GOT3 (cell line): ENCODE results near the gene CHST2.

ENCODE experiments used
- DNase-seq: peaks from one replicate; lab custom pipeline; 2025; ENCODE audit warnings: mixed read lengths; lab: John Stamatoyannopoulos, UW

The CHST2 gene

DNA sequence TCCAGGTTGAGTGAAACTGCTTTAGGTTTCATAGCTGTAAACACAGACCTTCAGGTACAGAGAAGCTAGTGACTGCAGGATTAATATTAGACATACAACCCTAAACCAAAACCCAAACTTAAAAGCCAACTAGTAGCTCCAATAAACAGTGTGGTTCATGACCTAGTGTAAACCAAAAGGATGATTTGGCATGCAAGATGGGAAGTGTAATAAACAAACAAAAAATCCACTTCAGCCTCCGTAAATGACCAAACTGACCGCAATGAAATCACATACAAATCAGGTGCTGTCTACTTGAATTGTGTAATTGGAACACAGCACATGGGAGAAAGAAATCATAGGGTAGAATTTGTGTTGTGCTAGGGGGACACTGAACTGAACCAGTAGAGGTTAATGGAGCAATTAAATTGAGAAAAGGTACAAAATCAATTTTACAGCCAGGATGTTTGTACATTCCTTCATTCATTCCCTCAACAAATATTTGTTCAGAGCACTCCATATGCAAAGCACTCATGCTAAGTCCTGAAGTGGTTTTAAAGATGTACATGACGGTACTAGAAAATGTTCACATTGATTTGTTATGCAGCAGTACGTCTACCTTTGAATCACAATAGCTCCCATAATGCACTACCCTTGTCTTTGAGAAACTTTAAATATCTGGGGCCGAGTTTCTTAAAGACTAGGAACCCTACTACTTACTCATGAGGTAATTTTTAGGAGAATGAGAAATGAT, 21.4 kb upstream of the CHST2 start:
- DNase-seq: no peak

DNA sequence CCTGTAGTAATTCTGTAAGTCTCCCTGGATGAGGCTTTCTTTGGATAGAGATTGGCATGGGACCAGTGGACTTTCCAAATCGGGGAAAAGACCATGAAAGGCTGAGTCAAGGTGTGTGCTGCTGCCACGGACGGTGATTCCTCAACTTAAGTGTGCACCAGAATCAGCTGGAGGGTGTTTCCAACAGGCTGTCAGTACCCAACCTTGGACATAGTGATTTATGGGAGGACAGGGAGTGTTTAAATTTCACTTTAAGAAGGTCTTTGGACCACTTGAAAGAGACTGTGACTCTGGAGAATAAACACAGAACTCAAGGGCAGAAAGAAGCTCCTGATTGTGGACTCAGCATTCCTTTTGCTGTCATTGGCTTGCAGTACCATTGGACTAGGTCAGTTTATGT, 20.4 kb upstream of the CHST2 start:
- no peak for DNase-seq

GRCh38 chr3:143099690-143100089, 19.9 kb upstream of the CHST2 start:
- DNase-seq: no peak

DNA sequence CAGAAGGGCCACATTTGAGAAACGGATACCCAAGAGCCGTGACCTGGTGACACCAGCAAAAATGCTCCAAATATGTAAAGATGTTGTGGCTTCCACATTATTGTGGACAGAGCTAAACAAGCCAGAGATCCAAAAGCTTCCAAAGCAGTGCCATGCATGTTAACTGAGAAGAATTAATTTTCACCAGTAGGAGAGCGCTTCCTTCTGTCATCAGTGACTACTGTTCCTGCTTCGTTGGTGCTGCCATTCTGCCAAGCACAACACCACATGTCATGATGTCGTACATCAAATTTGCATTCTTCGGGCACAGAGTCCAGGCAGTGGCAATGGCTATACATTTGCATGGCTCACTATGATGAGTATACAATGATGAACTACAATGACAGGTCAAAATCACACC, 19.1 kb upstream of the CHST2 start:
- no peak for DNase-seq

DNA sequence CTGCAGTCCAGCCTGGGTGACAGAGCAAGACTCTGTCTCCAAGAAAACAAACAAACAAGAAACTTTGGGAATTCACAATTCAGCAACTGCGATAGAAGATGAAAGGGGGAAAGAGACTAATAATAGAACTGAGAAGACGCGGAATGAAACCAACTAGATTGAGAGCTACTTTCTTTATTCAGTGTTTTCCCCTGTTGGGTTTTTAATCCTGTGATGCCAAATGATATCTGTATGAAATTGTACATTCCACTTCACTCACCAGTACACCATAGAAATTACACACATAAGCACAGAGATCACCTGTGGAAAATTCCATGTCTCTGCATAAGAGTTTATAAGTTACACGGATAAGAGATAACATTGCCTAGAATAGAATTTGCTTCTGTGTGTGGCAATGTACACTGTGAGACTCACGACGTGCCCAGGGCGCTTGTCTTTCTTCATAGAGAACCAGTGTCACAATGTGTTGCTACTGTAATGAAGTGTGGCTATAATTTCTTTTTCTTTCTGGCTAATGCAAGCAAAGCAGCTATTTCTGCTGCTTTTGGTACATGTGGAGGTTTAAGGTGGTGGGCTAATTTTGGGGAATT, 17.7 kb upstream of the CHST2 start:
- no peak for DNase-seq

- DNase-seq: no peak
These were observed 15.9 kb upstream of the CHST2 start for GRCh38 chr3:143103652-143104051.

DNA sequence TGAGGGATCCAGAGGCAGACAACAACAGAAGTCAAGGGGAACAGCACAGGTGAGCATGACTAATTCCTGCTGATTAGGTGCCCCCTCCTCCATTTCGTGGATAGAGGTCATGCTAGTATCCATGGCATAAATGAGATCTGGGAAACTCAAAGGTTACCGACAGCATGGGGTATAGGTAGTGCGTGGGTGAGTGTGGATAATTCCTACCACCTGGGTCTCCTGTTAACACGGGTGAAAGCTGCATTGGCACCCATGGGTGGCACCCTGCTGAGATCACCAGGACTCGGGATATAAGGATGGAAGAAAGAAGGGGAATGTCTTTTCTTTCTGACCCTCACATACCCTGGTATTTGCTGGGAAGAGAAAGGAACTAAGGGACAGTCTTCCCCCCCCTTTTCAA, 14.4 kb upstream of the CHST2 start:
- no peak for DNase-seq

DNA sequence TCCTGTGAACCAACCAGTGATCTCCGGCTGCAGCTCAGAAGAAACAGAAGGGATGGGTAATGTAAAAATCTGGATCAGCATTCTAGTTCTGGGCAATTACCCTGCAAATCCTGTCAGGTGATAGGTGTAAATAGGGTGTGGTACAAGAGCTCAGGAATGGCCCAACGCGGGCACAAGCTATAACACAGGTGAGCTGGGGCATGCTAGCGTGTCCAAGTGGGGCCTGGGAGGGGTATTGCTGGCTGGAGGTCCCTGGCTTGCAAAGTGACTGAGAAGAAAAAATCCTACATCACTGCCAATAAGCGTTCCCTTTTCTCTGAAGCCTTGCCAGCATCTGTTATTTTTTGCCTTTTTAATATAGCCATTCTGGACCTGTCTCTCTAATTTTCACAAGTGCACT, 9.7 kb upstream of the CHST2 start:
- no peak for DNase-seq

DNA sequence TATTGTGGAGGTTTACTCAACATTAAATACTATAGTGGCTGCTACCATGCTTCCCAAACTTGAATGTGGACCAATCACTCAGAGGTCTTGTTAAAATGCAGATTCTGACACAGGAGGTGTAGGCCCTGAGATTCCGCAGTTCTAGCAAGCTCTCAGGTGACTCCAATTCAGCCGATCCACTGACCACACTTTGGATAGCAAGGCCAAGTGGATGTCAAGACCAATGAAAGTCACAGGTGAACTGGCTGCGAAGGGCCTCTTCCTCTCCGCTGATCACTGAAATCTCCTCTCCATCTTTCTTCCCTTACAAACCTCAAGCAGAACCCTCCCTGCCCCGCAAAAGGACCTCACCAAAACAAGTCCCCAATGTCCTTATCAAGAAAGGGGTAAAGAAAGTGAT, 9.2 kb upstream of the CHST2 start:
- DNase-seq: no peak

GRCh38 chr3:143118630-143119008, 952 bp upstream of the CHST2 start:
- no peak for DNase-seq

DNA sequence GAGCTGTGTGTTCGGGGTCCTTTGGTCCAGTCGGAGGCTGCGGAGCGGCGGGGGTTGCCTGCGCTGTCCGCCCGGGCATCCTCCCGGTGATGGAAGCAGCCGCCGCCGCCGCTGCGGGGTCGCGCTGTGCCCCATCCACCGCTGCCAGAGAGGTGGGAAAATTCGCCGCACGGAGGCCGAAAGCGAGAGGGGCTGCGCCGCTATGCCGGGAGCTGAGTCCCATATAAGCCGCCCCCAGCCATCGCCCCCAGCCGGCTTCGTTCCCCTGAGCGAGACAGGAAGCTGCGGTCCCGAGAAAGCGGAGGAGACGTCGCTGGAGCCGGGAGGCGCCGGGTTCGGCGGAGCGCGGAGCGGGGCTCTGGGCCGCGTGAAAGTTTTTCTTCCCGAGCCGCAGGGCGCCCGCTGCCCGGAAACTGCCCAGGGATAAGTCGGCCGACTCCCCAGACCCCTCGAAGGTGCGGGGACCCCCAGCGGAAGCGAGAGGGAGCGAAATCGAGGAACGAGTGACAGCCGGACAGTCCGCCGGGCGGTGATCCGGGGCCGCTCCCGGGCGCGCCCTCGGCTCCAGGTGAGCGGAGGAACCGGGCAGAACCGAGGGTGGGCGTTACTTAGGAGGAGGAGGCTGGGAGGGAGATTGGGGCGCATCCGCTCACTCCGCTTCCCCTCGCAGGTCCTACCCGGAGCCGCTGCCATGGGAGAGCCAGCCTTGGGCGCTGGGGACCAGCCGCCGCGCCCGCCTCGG, 574 bp downstream of the CHST2 start:
- no peak for DNase-seq

DNA sequence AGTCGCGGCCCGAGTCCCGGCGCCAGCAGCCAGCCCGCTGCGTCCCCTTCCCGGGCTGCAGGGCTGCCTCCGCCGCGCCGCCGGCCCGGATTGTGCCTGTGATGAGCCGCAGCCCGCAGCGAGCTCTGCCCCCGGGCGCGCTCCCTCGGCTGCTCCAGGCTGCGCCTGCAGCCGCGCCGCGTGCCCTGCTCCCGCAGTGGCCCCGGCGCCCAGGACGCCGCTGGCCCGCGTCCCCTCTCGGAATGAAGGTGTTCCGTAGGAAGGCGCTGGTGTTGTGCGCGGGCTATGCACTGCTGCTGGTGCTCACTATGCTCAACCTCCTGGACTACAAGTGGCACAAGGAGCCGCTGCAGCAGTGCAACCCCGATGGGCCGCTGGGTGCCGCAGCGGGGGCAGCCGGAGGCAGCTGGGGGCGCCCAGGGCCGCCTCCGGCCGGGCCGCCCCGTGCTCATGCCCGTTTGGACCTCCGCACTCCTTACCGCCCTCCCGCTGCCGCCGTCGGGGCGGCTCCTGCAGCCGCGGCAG, 1.2 kb downstream of the CHST2 start:
- peak; percentile 9 for DNase-seq

DNA sequence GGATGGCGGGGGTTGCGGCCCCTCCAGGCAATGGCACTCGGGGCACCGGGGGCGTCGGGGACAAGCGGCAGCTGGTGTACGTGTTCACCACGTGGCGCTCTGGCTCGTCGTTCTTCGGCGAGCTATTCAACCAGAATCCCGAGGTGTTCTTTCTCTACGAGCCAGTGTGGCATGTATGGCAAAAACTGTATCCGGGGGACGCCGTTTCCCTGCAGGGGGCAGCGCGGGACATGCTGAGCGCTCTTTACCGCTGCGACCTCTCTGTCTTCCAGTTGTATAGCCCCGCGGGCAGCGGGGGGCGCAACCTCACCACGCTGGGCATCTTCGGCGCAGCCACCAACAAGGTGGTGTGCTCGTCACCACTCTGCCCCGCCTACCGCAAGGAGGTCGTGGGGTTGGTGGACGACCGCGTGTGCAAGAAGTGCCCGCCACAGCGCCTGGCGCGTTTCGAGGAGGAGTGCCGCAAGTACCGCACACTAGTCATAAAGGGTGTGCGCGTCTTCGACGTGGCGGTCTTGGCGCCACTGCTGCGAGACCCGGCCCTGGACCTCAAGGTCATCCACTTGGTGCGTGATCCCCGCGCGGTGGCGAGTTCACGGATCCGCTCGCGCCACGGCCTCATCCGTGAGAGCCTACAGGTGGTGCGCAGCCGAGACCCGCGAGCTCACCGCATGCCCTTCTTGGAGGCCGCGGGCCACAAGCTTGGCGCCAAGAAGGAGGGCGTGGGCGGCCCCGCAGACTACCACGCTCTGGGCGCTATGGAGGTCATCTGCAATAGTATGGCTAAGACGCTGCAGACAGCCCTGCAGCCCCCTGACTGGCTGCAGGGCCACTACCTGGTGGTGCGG, 1.9 kb downstream of the CHST2 start:
- no peak for DNase-seq

GRCh38 chr3:143122089-143122430, 2.5 kb downstream of the CHST2 start:
- no peak for DNase-seq

GRCh38 chr3:143122608-143123352, 3.2 kb downstream of the CHST2 start:
- no peak for DNase-seq

DNA sequence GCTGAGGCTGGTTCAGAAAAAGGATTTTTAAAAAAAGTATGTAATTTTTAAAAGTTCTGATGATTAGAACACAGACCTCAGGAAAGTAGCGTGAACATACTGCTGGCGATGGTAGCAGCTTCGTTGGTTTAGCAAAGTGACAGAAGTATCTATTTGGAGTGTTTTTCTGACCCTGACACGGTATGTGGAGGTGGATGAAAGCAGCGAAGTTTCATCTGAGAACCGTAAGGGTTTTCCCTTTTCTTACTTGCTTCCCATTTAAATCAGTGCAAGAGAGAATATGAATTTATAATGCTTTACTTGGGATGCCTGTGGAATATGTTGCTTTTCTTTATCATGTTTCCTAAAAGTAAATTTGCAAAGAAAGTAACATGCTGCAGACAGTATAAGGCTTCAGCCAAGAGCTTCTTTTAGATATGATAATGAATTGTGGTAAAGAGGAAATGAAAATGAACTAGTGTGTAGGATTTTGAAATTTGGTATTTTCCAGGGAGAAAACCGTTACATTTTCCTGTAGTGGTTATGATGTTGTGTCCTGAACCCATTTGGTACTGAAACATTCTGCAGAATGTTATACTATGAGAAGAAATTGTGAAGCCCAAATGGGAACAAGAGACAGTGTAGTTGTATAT, 3.9 kb downstream of the CHST2 start:
- no peak for DNase-seq

DNA sequence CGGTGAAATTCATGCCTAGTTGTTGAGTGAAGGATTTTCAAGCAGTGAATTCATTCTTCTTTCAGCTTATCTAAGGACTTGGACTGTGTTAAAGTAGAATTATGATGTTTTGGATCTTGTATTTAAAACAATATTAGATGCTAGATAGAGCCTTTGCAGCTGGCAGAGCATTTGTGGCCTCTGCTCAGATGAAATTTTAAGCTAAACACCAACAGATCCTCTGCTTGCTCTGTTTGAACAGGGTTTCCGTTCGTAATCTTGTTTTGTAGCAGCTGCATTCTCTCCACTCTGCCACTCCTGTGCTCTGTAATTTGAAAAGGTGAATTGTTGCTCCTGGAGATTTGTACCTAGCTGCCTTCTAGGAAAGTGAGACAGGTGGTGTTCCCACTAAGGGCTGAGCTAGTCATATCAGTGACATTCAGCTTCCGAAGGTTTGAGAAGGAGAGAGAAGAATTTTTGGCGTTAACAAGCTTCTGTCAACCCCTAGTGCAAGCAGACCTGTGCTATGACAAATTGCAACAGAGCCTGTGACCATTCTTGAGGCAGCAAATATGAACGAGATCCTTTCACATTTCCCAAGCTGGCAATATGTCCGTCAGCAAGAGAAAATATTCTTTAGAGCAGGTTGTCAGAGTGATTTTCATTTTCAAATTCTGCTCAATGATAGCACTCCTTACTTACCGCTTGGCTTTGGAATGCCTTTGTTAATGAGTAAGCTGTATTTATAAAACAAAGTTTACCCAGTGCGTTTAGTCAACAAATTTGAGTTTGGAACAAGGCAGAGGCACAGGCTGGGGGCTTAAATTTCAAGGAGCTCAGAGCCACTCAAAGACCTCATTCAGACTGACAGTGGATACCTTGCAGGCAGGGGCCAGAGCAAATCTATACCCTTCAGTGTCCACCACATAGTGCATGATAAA, 5.3 kb downstream of the CHST2 start:
- no peak for DNase-seq

- DNase-seq: no peak
These were observed 8.2 kb downstream of the CHST2 start for GRCh38 chr3:143127801-143128200.

- no peak for DNase-seq
These were observed 8.8 kb downstream of the CHST2 start for GRCh38 chr3:143128227-143128955.
